ENCODE measurements around the gene HDC. TPM values are rescaled to one million over a fixed set of nuclear protein-coding genes. Genes with fewer than 3 reads are reported as not detected.

The HDC gene
- total and polyA plus RNA-seq, 2 experiments from 2014 or later: not detected

GRCh38 chr15:50231761-50232160 lies 33.8 kb downstream of the HDC start:
- Histone ChIP-seq H3K9me2 (replicated peaks; ENCODE audit: insufficient read depth) (no peaks in the 10 kb centered on the region), H2AFZ (no peak overlapping the region), H3K4me1 (ENCODE audit: insufficient read depth) (no peaks in the 10 kb centered on the region), H3K4me2 (no peak overlapping the region), H3K4me3 (no peak overlapping the region), H3K36me3 (replicated peaks; ENCODE audit: insufficient read depth, low read depth) (no peaks in the 10 kb centered on the region), H3K27ac (no peak overlapping the region), H3K9me3 (ENCODE audit: low read depth) (no peaks in the 10 kb centered on the region), H3K27me3 (no peaks in the 10 kb centered on the region), H4K20me1 (ENCODE audit: insufficient read depth, poor library complexity, severe bottlenecking) (no peaks in the 10 kb centered on the region), H3K79me2 (no peaks in the 10 kb centered on the region)
- TF ChIP-seq, protein P1, sequence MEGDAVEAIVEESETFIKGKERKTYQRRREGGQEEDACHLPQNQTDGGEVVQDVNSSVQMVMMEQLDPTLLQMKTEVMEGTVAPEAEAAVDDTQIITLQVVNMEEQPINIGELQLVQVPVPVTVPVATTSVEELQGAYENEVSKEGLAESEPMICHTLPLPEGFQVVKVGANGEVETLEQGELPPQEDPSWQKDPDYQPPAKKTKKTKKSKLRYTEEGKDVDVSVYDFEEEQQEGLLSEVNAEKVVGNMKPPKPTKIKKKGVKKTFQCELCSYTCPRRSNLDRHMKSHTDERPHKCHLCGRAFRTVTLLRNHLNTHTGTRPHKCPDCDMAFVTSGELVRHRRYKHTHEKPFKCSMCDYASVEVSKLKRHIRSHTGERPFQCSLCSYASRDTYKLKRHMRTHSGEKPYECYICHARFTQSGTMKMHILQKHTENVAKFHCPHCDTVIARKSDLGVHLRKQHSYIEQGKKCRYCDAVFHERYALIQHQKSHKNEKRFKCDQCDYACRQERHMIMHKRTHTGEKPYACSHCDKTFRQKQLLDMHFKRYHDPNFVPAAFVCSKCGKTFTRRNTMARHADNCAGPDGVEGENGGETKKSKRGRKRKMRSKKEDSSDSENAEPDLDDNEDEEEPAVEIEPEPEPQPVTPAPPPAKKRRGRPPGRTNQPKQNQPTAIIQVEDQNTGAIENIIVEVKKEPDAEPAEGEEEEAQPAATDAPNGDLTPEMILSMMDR (IDR thresholded peaks at IDR 0.05; ENCODE audit: poor library complexity): no peak
- no peak for TF ChIP-seq EZH2phosphoT487 (IDR thresholded peaks at IDR 0.05; ENCODE audit: low read depth, severe bottlenecking, unreplicated experiment)
- TF ChIP-seq EZH2 (IDR thresholded peaks at IDR 0.05; ENCODE audit: borderline replicate concordance): no peak
- DNase-seq (ENCODE audit: low spot score): no peak

DNA sequence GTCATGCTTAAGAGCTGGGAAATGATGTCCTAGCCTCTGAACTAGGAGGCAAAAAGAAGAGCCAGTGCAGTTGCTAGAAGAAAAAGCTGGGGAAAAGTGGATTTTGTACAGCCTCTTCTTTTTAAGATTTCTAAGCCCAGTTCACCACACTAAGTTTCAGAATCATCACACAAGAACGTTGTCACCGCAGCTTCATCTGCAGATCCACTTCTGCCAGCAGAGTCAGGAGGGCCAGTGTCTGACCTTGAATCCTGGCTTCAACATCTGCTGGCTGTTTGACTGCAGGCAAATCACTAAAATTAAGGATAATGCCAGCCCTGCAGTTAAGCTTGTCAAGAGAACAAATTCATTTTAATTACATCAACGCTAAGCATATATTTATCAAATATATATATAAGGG lies 36.2 kb downstream of the HDC start:
- H3K4me3 ChIP-seq: no peak overlapping the region
- no peaks in the 10 kb centered on the region for H3K27me3 ChIP-seq
- H2AFZ ChIP-seq: no peak overlapping the region
- no peak for DNase-seq (ENCODE audit: low spot score)
- H3K4me2 ChIP-seq: no peak overlapping the region
- H3K27ac ChIP-seq: no peak overlapping the region
- no peaks in the 10 kb centered on the region for H3K79me2 ChIP-seq
- WGBS (ENCODE audit: low lambda C conversion rate, missing lambda C conversion rate): 92% methylated on average over 3 of the region's 3 CpGs
- TF ChIP-seq EZH2 (IDR thresholded peaks at IDR 0.05; ENCODE audit: borderline replicate concordance): no peak
- H3K9me3 ChIP-seq (ENCODE audit: low read depth): no peaks in the 10 kb centered on the region
- no peaks in the 10 kb centered on the region for H3K36me3 ChIP-seq (replicated peaks; ENCODE audit: insufficient read depth, low read depth)
- H4K20me1 ChIP-seq (ENCODE audit: insufficient read depth, poor library complexity, severe bottlenecking): no peaks in the 10 kb centered on the region
- H3K4me1 ChIP-seq (ENCODE audit: insufficient read depth): peaks cover 5% of the 10 kb centered on the region
- no peaks in the 10 kb centered on the region for H3K9me2 ChIP-seq (replicated peaks; ENCODE audit: insufficient read depth)

DNA sequence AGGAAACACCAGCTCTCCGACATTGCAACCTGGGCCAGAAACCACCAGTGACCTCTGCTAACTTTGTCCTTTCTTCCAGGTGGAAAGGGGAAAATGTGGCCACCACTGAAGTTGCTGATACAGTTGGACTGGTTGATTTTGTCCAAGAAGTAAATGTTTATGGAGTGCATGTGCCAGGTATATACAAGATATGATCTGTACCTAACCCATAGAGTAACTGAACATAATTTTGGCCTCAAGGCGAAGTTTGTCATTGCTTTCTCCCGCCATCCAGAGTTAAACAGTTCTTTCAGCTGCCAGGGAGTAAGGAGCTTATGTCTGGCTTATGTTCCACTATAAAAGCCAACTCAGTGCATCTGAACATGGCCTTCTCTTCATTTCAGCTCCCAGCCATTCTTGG lies 36.7 kb downstream of the HDC start:
- peaks cover 5% of the 10 kb centered on the region for H3K4me1 ChIP-seq (ENCODE audit: insufficient read depth)
- TF ChIP-seq, protein P1 (IDR thresholded peaks at IDR 0.05; ENCODE audit: poor library complexity): no peak
- TF ChIP-seq EZH2phosphoT487 (IDR thresholded peaks at IDR 0.05; ENCODE audit: low read depth, severe bottlenecking, unreplicated experiment): no peak
- DNase-seq (ENCODE audit: low spot score): no peak
- no peak overlapping the region for H3K4me3 ChIP-seq
- no peak overlapping the region for H2AFZ ChIP-seq
- no peak overlapping the region for H3K27ac ChIP-seq
- no peaks in the 10 kb centered on the region for H3K9me3 ChIP-seq (ENCODE audit: low read depth)
- H3K27me3 ChIP-seq: no peaks in the 10 kb centered on the region
- 85% methylated on average over 3 of the region's 3 CpGs for WGBS (ENCODE audit: low lambda C conversion rate, missing lambda C conversion rate)
- H4K20me1 ChIP-seq (ENCODE audit: insufficient read depth, poor library complexity, severe bottlenecking): no peaks in the 10 kb centered on the region
- H3K4me2 ChIP-seq: no peak overlapping the region
- H3K9me2 ChIP-seq (replicated peaks; ENCODE audit: insufficient read depth): no peaks in the 10 kb centered on the region
- no peaks in the 10 kb centered on the region for H3K36me3 ChIP-seq (replicated peaks; ENCODE audit: insufficient read depth, low read depth)
- no peaks in the 10 kb centered on the region for H3K79me2 ChIP-seq

- WGBS (ENCODE audit: low lambda C conversion rate, missing lambda C conversion rate): 85% methylated on average over 5 of the region's 5 CpGs
- Histone ChIP-seq H3K27me3 (no peaks in the 10 kb centered on the region), H3K27ac (no peak overlapping the region), H4K20me1 (ENCODE audit: insufficient read depth, poor library complexity, severe bottlenecking) (no peaks in the 10 kb centered on the region), H3K4me2 (no peak overlapping the region), H3K9me3 (ENCODE audit: low read depth) (no peaks in the 10 kb centered on the region), H3K79me2 (no peaks in the 10 kb centered on the region), H3K9me2 (replicated peaks; ENCODE audit: insufficient read depth) (no peaks in the 10 kb centered on the region), H3K4me1 (ENCODE audit: insufficient read depth) (peaks cover 5% of the 10 kb centered on the region), H3K36me3 (replicated peaks; ENCODE audit: insufficient read depth, low read depth) (no peaks in the 10 kb centered on the region), H2AFZ (no peak overlapping the region), H3K4me3 (no peak overlapping the region)
- TF ChIP-seq EZH2 (IDR thresholded peaks at IDR 0.05; ENCODE audit: borderline replicate concordance) (no peak), EZH2phosphoT487 (IDR thresholded peaks at IDR 0.05; ENCODE audit: low read depth, severe bottlenecking, unreplicated experiment) (no peak)
- TF ChIP-seq, protein P1 (IDR thresholded peaks at IDR 0.05; ENCODE audit: poor library complexity): no peak
- no peak for DNase-seq (ENCODE audit: low spot score)
Measured at GRCh38 chr15:50227076-50227475, 38.5 kb downstream of the HDC start.

Measured in hepatocyte (in vitro differentiated cells).